SK-N-SH (cell line): ENCODE measurements around the gene IFI6. TPM values are rescaled to one million over a fixed set of nuclear protein-coding genes. Genes with fewer than 3 reads are reported as not detected.

ENCODE experiments used
- CTCF ChIA-PET: fragments of 300-600, 350-600 bp; formaldehyde crosslinking; extraction: SDS; loops from one replicate; lab custom pipeline; 2021; lab: Yijun Ruan, JAX
- POLR2A ChIA-PET: fragments of 350-600 bp; sonication (Branson Sonifier 250); formaldehyde crosslinking; extraction: SDS; loops from one replicate; lab custom pipeline; 2020; ENCODE audit warnings: antibody characterized with exemption, inconsistent platforms; lab: Yijun Ruan, JAX
- DNase-seq: peaks from one replicate; pipeline ENCODE4 v3.0.0; 2012
- H2AFZ ChIP-seq: fragments of 200-600 bp; sonication (generic); 2 replicates; pipeline ENCODE4 v1.8.1; 2016; ENCODE audit warnings: antibody characterized with exemption, mild to moderate bottlenecking, low read depth
- H3F3A ChIP-seq: fragments of 200-600 bp; sonication (generic); replicated peaks from 2 replicates; pipeline ENCODE3; 2016; ENCODE audit warnings: antibody characterized with exemption, mild to moderate bottlenecking; ENCODE audit not compliant: insufficient read depth
- H3K27ac ChIP-seq, 2 experiments: fragments of 200-500 bp in 1 of 2; fragments of 200-600 bp in 1 of 2; sonication (Bioruptor generic) in 1 of 2; sonication (generic), shearing (Covaris generic) in 1 of 2; 2 replicates each; pipeline versions ENCODE4 v1.5.1 to v1.6.1; 2014 to 2016; ENCODE audit warnings: low read depth in 2 of 2, inconsistent platforms in 1 of 2, low read length in 1 of 2, mild to moderate bottlenecking in 1 of 2, mixed read lengths in 1 of 2
- H3K27me3 ChIP-seq: fragments of 200-600 bp; sonication (generic), shearing (Covaris generic); 2 replicates; pipeline ENCODE4 v1.6.1; 2016; ENCODE audit warnings: mixed run types; ENCODE audit not compliant: insufficient read depth
- H3K36me3 ChIP-seq, 2 experiments: fragments of 200-500 bp in 1 of 2; fragments of 200-600 bp in 1 of 2; sonication (Bioruptor generic) in 1 of 2; sonication (generic) in 1 of 2; replicated peaks in 1 of 2; 2 replicates each; pipeline versions ENCODE3 to v1.5.1; 2014 to 2016; ENCODE audit warnings: low read length in 1 of 2, mild to moderate bottlenecking in 1 of 2; ENCODE audit not compliant: insufficient read depth in 2 of 2, control insufficient read depth in 1 of 2
- H3K4me1 ChIP-seq, 2 experiments: fragments of 200-500 bp in 1 of 2; fragments of 200-600 bp in 1 of 2; sonication (Bioruptor generic) in 1 of 2; sonication (generic), shearing (Covaris generic) in 1 of 2; 2 replicates each; pipeline versions ENCODE4 v1.5.1 to v1.6.1; 2014 to 2016; ENCODE audit warnings: low read depth in 1 of 2, low read length in 1 of 2, mixed run types in 1 of 2; ENCODE audit not compliant: insufficient read depth in 2 of 2, control insufficient read depth in 1 of 2
- H3K4me2 ChIP-seq: fragments of 200-600 bp; sonication (generic), shearing (Covaris generic); 2 replicates; pipeline ENCODE4 v1.6.1; 2017; ENCODE audit warnings: mixed run types
- H3K4me3 ChIP-seq, 2 experiments: fragments of 200-500 bp in 1 of 2; fragments of 200-600 bp in 1 of 2; sonication (Bioruptor generic) in 1 of 2; sonication (generic), shearing (Covaris generic) in 1 of 2; 2 replicates each; pipeline versions ENCODE4 v1.5.1 to v1.8.1; 2014 to 2016; ENCODE audit warnings: low read depth in 2 of 2, inconsistent platforms in 1 of 2, low read length in 1 of 2, mild to moderate bottlenecking in 1 of 2, mixed read lengths in 1 of 2, moderate library complexity in 1 of 2
- H3K79me2 ChIP-seq: fragments of 200-600 bp; sonication (generic); 2 replicates; pipeline ENCODE4 v1.8.1; 2017; ENCODE audit warnings: mild to moderate bottlenecking; ENCODE audit not compliant: insufficient read depth
- H3K9ac ChIP-seq: fragments of 200-600 bp; sonication (generic); 2 replicates; pipeline ENCODE4 v1.6.1; 2017; ENCODE audit warnings: mixed run types
- H3K9me2 ChIP-seq: fragments of 200-600 bp; sonication (generic); 2 replicates; pipeline ENCODE4 v1.6.1; 2017; ENCODE audit warnings: mixed run types
- H3K9me3 ChIP-seq: fragments of 200-600 bp; sonication (generic); 2 replicates; pipeline ENCODE4 v1.6.1; 2017; ENCODE audit warnings: mixed run types, mild to moderate bottlenecking, moderate library complexity
- H4K20me1 ChIP-seq: fragments of 200-600 bp; sonication (generic); 2 replicates; pipeline ENCODE4 v1.6.1; 2017; ENCODE audit warnings: mild to moderate bottlenecking, mixed run types; ENCODE audit not compliant: insufficient read depth
- CHD2 ChIP-seq: fragments of 150-350 bp; IDR thresholded peaks from 2 replicates; pipeline ENCODE4 v1.6.1; 2018; ENCODE audit warnings: low read length; ENCODE audit not compliant: partially characterized antibody
- EP300 ChIP-seq, 2 experiments: IDR thresholded peaks; 2 replicates each; pipeline versions ENCODE4 v1.4.0 to v1.6.1; 2012; ENCODE audit warnings: borderline replicate concordance in 1 of 2, low read depth in 1 of 2, low read length in 1 of 2
- EZH2phosphoT487 ChIP-seq: fragments of 200-600 bp; sonication (generic); IDR thresholded peaks from 2 replicates; pipeline ENCODE4 v1.6.1; 2017; ENCODE audit warnings: low read depth, mixed run types, mild to moderate bottlenecking, antibody characterized with exemption, moderate library complexity, borderline replicate concordance
- GABPA ChIP-seq: IDR thresholded peaks from 2 replicates; pipeline ENCODE4 v1.4.0; 2012; ENCODE audit warnings: low read depth, mild to moderate bottlenecking
- GATA2 ChIP-seq: sonication (generic); formaldehyde crosslinking; IDR thresholded peaks from 2 replicates; pipeline ENCODE4 v1.5.0; 2020; ENCODE audit warnings: mild to moderate bottlenecking, missing genetic modification reagents
- JUND ChIP-seq: IDR thresholded peaks from 2 replicates; pipeline ENCODE4 v1.4.0; 2012
- MAX ChIP-seq: IDR thresholded peaks from 2 replicates; pipeline ENCODE4 v1.4.0; 2012; ENCODE audit warnings: low read depth
- MEF2A ChIP-seq: IDR thresholded peaks from 2 replicates; pipeline ENCODE4 v1.4.0; 2012; ENCODE audit warnings: low read depth, borderline replicate concordance
- MXI1 ChIP-seq: IDR thresholded peaks from 2 replicates; pipeline ENCODE4 v1.6.1; 2012; ENCODE audit warnings: mild to moderate bottlenecking, low read depth, low read length, improper control_type of control experiment
- POLR2AphosphoS5 ChIP-seq: IDR thresholded peaks from 2 replicates; pipeline ENCODE4 v1.6.1; 2012; ENCODE audit warnings: low read depth, low read length
- RAD21 ChIP-seq: IDR thresholded peaks from 2 replicates; pipeline ENCODE4 v1.6.1; 2012; ENCODE audit warnings: mild to moderate bottlenecking, low read length
- RCOR1 ChIP-seq: fragments of 150-350 bp; IDR thresholded peaks from 2 replicates; pipeline ENCODE4 v1.6.1; 2017; ENCODE audit warnings: antibody characterized with exemption, low read length
- REST ChIP-seq: IDR thresholded peaks from 2 replicates; pipeline ENCODE4 v1.6.1; 2012; ENCODE audit warnings: mild to moderate bottlenecking, low read depth, low read length, moderate library complexity
- RFX5 ChIP-seq: IDR thresholded peaks from 2 replicates; pipeline ENCODE4 v1.6.1; 2012; ENCODE audit warnings: mild to moderate bottlenecking, improper control_type of control experiment, low read length
- SIN3A ChIP-seq: IDR thresholded peaks from 2 replicates; pipeline ENCODE4 v1.6.1; 2012; ENCODE audit warnings: low read depth, mild to moderate bottlenecking, low read length, moderate library complexity, borderline replicate concordance
- SMC3 ChIP-seq: IDR thresholded peaks from 2 replicates; pipeline ENCODE4 v1.6.1; 2012; ENCODE audit warnings: low read depth, low read length, improper control_type of control experiment
- TAF1 ChIP-seq: IDR thresholded peaks from 2 replicates; pipeline ENCODE4 v1.6.1; 2012; ENCODE audit warnings: low read depth, mild to moderate bottlenecking, low read length, moderate library complexity, borderline replicate concordance
- TEAD4 ChIP-seq: IDR thresholded peaks from 2 replicates; pipeline ENCODE4 v1.4.0; 2012; ENCODE audit warnings: mild to moderate bottlenecking, borderline replicate concordance; ENCODE audit not compliant: insufficient read depth
- USF2 ChIP-seq: fragments of 150-350 bp; IDR thresholded peaks from 2 replicates; pipeline ENCODE4 v1.6.1; 2017; ENCODE audit warnings: antibody characterized with exemption, low read length, low read depth, borderline replicate concordance
- ZBTB33 ChIP-seq: IDR thresholded peaks from 2 replicates; pipeline ENCODE4 v1.4.0; 2012; ENCODE audit warnings: low read depth, borderline replicate concordance
- WGBS: methylation state at CpG from one replicate; pipeline ENCODE4 v1.1.6; 2017; ENCODE audit warnings: low lambda C conversion rate; 5-methylcytosine and 5-hydroxymethylcytosine counted together
- polyA plus RNA-seq, 3 experiments: library from polyadenylated mRNA; depleted of rRNA; stranded (reverse); fragments of >200 nt; gene quantifications; 2 replicates each; pipeline ENCODE4 v1.2.3, GENCODE V29; 2012

IFI6 gene
- polyA plus RNA-seq, 1 of the 3 experiments (the other 2 are of a cell fraction) = 35.6 TPM

GRCh38 chr1:27689423-27690173, 17.6 kb upstream of the IFI6 start (continued):
- TF ChIP-seq ZBTB33 (no peak), EZH2phosphoT487 (no peak), MAX (no peak), TAF1 (no peak), MXI1 (no peak), RCOR1 (no peak), USF2 (no peak), MEF2A (no peak)

GRCh38 chr1:27687906-27688305, 15.9 kb upstream of the IFI6 start:
- ChIA-PET CTCF (interaction anchor here (0.8 to 1.4 kb wide), 2 partner anchors 16 to 643 kb away, joined by 3 read pairs; partner anchors contain the start of gene IFI6), POLR2A (no interaction called here)
- Histone ChIP-seq H3K27me3 (no peaks in the 10 kb centered on the region; the same call in 1 of the 2 replicates), H3F3A (no peaks in the 10 kb centered on the region), H3K79me2 (no peaks in the 10 kb centered on the region), H3K9me3 (0 out of 2 replicates have a peak, but pooled peaks cover 3% of the 10 kb centered on the region), H4K20me1 (no peaks in the 10 kb centered on the region), H3K9me2 (no peaks in the 10 kb centered on the region), H3K4me2 (no peak overlapping the region), H3K9ac (no peak overlapping the region), H3K27ac (no peak overlapping the region), H3K4me3 (no peak overlapping the region), H2AFZ (no peak overlapping the region), H3K36me3 (no peaks in the 10 kb centered on the region), H3K4me1 (no peaks in the 10 kb centered on the region)
- DNase-seq = no peak
- WGBS = 76% methylated on average over 5 of the region's 5 CpGs
- no peak for TF ChIP-seq CHD2
- TF ChIP-seq USF2 = no peak
- TF ChIP-seq EP300 (IDR thresholded peaks at IDR 0.05; ENCODE audit: borderline replicate concordance in 1 of 2, low read depth in 1 of 2, low read length in 1 of 2) = no peak
- TF ChIP-seq REST = no peak
- TF ChIP-seq TAF1 = no peak
- TF ChIP-seq JUND = no peak
- no peak for TF ChIP-seq RFX5
- no peak for TF ChIP-seq TEAD4
- TF ChIP-seq RAD21 = no peak
- TF ChIP-seq EZH2phosphoT487 = no peak
- TF ChIP-seq SIN3A = no peak
- no peak for TF ChIP-seq POLR2AphosphoS5
- TF ChIP-seq GABPA = no peak
- no peak for TF ChIP-seq MEF2A
- no peak for TF ChIP-seq GATA2 (CRISPR knock-in tag)
- no peak for TF ChIP-seq MXI1
- TF ChIP-seq SMC3 = no peak
